ENCODE data around the gene LAYN.

The LAYN gene

GRCh38 chr11:111540114-111540936 is at the start of gene LAYN:
Gene LAYN (plus strand): TSS chr11:111540720. CDS start chr11:111540844, 124 bp downstream.
- DNase-seq (ENCODE audit: low spot score): peak; percentile 88

GRCh38 chr11:111494040-111494439 is 46.5 kb upstream of the LAYN start:
- DNase-seq (ENCODE audit: low spot score): no peak

- DNase-seq (ENCODE audit: low spot score): no peak
These were observed 41.0 kb upstream of the LAYN start for GRCh38 chr11:111499483-111499882.

- no peak for DNase-seq (ENCODE audit: low spot score)
These were observed 40.0 kb upstream of the LAYN start for GRCh38 chr11:111500481-111500880.

- no peak for DNase-seq (ENCODE audit: low spot score)
These were observed 37.9 kb upstream of the LAYN start for GRCh38 chr11:111502611-111503010.

- DNase-seq (ENCODE audit: low spot score): no peak
These were observed 30.2 kb upstream of the LAYN start for GRCh38 chr11:111510311-111510710.

- peak; percentile 58 for DNase-seq (ENCODE audit: low spot score)
These were observed 28.0 kb upstream of the LAYN start, which contains the start of gene BTG4 for GRCh38 chr11:111512296-111513239. Gene BTG4 (minus strand): TSS chr11:111512386. CDS start chr11:111498776, 13,610 bp downstream.

- no peak for DNase-seq (ENCODE audit: low spot score)
These were observed 27.3 kb upstream of the LAYN start for GRCh38 chr11:111513240-111513605.

- DNase-seq (ENCODE audit: low spot score): peak; percentile 81
These were observed 26.1 kb upstream of the LAYN start, which contains the start of gene HOATZ for GRCh38 chr11:111514216-111515031. Gene HOATZ (plus strand): TSS chr11:111514778. CDS start chr11:111514785, 7 bp downstream.

GRCh38 chr11:111515591-111515990 is 24.9 kb upstream of the LAYN start:
- no peak for DNase-seq (ENCODE audit: low spot score)

- DNase-seq (ENCODE audit: low spot score): no peak
These were observed 21.9 kb upstream of the LAYN start for GRCh38 chr11:111518668-111519067.

- DNase-seq (ENCODE audit: low spot score): no peak
These were observed 20.0 kb upstream of the LAYN start for GRCh38 chr11:111520560-111520959.

- no peak for DNase-seq (ENCODE audit: low spot score)
These were observed 19.4 kb upstream of the LAYN start for GRCh38 chr11:111521135-111521534.

GRCh38 chr11:111522426-111522825 is 18.1 kb upstream of the LAYN start:
- no peak for DNase-seq (ENCODE audit: low spot score)

GRCh38 chr11:111523343-111523742 is 17.2 kb upstream of the LAYN start:
- no peak for DNase-seq (ENCODE audit: low spot score)

GRCh38 chr11:111524056-111524455 is 16.5 kb upstream of the LAYN start:
- DNase-seq (ENCODE audit: low spot score): no peak

- DNase-seq (ENCODE audit: low spot score): no peak
These were observed 15.1 kb upstream of the LAYN start for GRCh38 chr11:111525456-111525855.

GRCh38 chr11:111526501-111526900 is 14.0 kb upstream of the LAYN start:
- no peak for DNase-seq (ENCODE audit: low spot score)

GRCh38 chr11:111527279-111527678 is 13.2 kb upstream of the LAYN start:
- DNase-seq (ENCODE audit: low spot score): no peak

GRCh38 chr11:111528557-111528956 is 12.0 kb upstream of the LAYN start:
- no peak for DNase-seq (ENCODE audit: low spot score)

- DNase-seq (ENCODE audit: low spot score): no peak
These were observed 10.4 kb upstream of the LAYN start for GRCh38 chr11:111530091-111530490.

- no peak for DNase-seq (ENCODE audit: low spot score)
These were observed 9.4 kb upstream of the LAYN start for GRCh38 chr11:111531136-111531535.
